ENCODE data around the gene SMKR1.

DNA sequence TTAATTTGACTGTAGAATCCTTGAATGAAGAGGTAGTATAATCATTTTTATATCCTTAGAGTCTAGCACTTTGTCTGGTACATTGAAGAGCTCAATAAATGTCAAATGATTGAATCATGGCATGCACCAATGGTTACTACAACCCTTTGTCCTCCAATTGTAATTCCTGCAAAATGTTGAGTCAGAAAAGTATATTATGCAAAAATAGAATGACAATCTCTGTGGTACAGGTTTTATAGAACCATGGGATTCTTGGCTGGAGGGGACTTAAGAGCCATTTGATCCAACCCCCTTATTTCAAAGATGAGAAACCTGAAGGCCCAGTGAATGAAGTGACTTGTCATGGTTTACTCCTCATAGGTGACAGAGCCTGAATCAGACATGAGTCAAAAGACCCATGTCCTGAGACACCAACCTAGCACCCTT, 30.9 kb upstream of the SMKR1 start:
- TF ChIP-seq GABPA (IDR thresholded peaks at IDR 0.05; ENCODE audit: low read depth), result no peak
- TF ChIP-seq, protein P1, sequence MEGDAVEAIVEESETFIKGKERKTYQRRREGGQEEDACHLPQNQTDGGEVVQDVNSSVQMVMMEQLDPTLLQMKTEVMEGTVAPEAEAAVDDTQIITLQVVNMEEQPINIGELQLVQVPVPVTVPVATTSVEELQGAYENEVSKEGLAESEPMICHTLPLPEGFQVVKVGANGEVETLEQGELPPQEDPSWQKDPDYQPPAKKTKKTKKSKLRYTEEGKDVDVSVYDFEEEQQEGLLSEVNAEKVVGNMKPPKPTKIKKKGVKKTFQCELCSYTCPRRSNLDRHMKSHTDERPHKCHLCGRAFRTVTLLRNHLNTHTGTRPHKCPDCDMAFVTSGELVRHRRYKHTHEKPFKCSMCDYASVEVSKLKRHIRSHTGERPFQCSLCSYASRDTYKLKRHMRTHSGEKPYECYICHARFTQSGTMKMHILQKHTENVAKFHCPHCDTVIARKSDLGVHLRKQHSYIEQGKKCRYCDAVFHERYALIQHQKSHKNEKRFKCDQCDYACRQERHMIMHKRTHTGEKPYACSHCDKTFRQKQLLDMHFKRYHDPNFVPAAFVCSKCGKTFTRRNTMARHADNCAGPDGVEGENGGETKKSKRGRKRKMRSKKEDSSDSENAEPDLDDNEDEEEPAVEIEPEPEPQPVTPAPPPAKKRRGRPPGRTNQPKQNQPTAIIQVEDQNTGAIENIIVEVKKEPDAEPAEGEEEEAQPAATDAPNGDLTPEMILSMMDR (IDR thresholded peaks at IDR 0.05; ENCODE audit: insufficient read depth, low read length), result no peak
- no peak for TF ChIP-seq REST (IDR thresholded peaks at IDR 0.05; ENCODE audit: insufficient replicate concordance, low read depth)
- TF ChIP-seq POLR2AphosphoS5 (IDR thresholded peaks at IDR 0.05; ENCODE audit: low read depth), result no peak
- TF ChIP-seq SPI1 (IDR thresholded peaks at IDR 0.05; ENCODE audit: borderline replicate concordance, low read depth), result no peak
